ENCODE measurements around the gene ZNF329. TPM values are rescaled to one million over a fixed set of nuclear protein-coding genes. Genes with fewer than 3 reads are reported as not detected.

The ZNF329 gene
- total and polyA plus RNA-seq, 9 of the 15 experiments (the other 6 are each of a cell fraction or from before 2014, with no cell fraction given), result 0.21 to 3.6 (median 2.2) TPM

- Histone ChIP-seq H3K27me3 (ENCODE audit: control insufficient read depth in 2 of 2, insufficient read depth in 2 of 2, low read length in 2 of 2) (no peaks in the 10 kb centered on the region), H4K20me1 (replicated peaks; ENCODE audit: control insufficient read depth, insufficient read depth, low read length) (no peaks in the 10 kb centered on the region), H3K4me1 (replicated peaks in 1 of 2; ENCODE audit: control insufficient read depth in 2 of 2, insufficient read depth in 2 of 2, low read length in 2 of 2) (no peaks in the 10 kb centered on the region), H3K9me3 (replicated peaks; ENCODE audit: control insufficient read depth, insufficient read depth, low read depth, low read length) (peaks cover 14% of the 10 kb centered on the region; the same call in 1 of the 2 replicates), H3K27ac (ENCODE audit: extremely low read depth, low read depth, low read length) (no peak overlapping the region), H3K36me3 (ENCODE audit: control insufficient read depth, insufficient read depth, low read length) (no peaks in the 10 kb centered on the region), H3K4me3 (no peak overlapping the region), H3K9me1 (ENCODE audit: control insufficient read depth, insufficient read depth, low read length) (no peaks in the 10 kb centered on the region), H3K4me2 (ENCODE audit: insufficient read depth, low read length) (no peak overlapping the region), H3K79me2 (ENCODE audit: control insufficient read depth, insufficient read depth, low read length) (no peaks in the 10 kb centered on the region), H3K9ac (ENCODE audit: insufficient read depth in 1 of 2, low read depth in 2 of 2, low read length in 2 of 2) (no peak overlapping the region), H2AFZ (ENCODE audit: low read depth, low read length) (no peak overlapping the region)
- 3% methylated on average over 7 of the region's 7 CpGs for WGBS (ENCODE audit: insufficient coverage, low coverage, missing lambda C conversion rate)
- no TSS peak for BruUV-seq (replicated peaks)
- ChIA-PET POLR2A (no interaction called here), CTCF (ENCODE audit: low intra/inter-chr PET ratio) (interaction anchor here (0.6 kb wide), 1 partner anchor 9 kb away, joined by 3 read pairs; no protein-coding TSS in a partner anchor)
- FAIRE-seq (no peak), ATAC-seq (no peak), DNase-seq (ENCODE audit: extremely low read depth in 1 of 4, low spot score in 3 of 4) (no peak)
- intact Hi-C loops (cut with micrococcal nuclease) (no loop called here), in situ Hi-C loops (cut with MboI) (no loop called here)
- TF ChIP-seq DEAF1 (CRISPR knock-in tag; IDR thresholded peaks at IDR 0.05), result no peak
- TF ChIP-seq, protein P1, sequence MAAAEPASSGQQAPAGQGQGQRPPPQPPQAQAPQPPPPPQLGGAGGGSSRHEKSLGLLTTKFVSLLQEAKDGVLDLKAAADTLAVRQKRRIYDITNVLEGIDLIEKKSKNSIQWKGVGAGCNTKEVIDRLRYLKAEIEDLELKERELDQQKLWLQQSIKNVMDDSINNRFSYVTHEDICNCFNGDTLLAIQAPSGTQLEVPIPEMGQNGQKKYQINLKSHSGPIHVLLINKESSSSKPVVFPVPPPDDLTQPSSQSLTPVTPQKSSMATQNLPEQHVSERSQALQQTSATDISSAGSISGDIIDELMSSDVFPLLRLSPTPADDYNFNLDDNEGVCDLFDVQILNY (CRISPR knock-in tag; IDR thresholded peaks at IDR 0.05), result no peak
- TF ChIP-seq PRDM10 (IDR thresholded peaks at IDR 0.05; ENCODE audit: partially characterized antibody), result no peak
- TF ChIP-seq KLF16 (IDR thresholded peaks at IDR 0.05), result no peak
- no peak for TF ChIP-seq HDAC8 (tag; IDR thresholded peaks at IDR 0.05)
Observed at GRCh38 chr19:58107778-58108545, 42.6 kb downstream of the ZNF329 start.

Measured in K562 (cell line).